A673 (cell line): Measurements from ENCODE around the gene HDAC7.

Experiments used
- CTCF ChIP-seq: fragments of 300-800, 200-600 bp; sonication (generic); conservative IDR thresholded peaks from 2 replicates; pipeline ENCODE4 v1.5.1; 2017; ENCODE audit warnings: low read depth, mild to moderate bottlenecking, antibody characterized with exemption, low read length, moderate library complexity, mixed read lengths
- EZH2 ChIP-seq: fragments of 200-600 bp; sonication (generic); IDR thresholded peaks from 2 replicates; pipeline ENCODE4 v1.6.1; 2017; ENCODE audit warnings: borderline replicate concordance, low read depth, mild to moderate bottlenecking, mixed read lengths, antibody characterized with exemption, low read length; ENCODE audit not compliant: poor library complexity, severe bottlenecking

GRCh38 chr12:47837190-47838171 lies 17.8 kb upstream of the HDAC7 start:
- TF ChIP-seq CTCF (peak; percentile 95), EZH2 (no peak)
